MV-4-11 (cell line): ENCODE results near the gene ATP6V0B.

Source experiments
- DNase-seq: peaks from one replicate; lab custom pipeline; 2025; lab: John Stamatoyannopoulos, UW

ATP6V0B gene

DNA sequence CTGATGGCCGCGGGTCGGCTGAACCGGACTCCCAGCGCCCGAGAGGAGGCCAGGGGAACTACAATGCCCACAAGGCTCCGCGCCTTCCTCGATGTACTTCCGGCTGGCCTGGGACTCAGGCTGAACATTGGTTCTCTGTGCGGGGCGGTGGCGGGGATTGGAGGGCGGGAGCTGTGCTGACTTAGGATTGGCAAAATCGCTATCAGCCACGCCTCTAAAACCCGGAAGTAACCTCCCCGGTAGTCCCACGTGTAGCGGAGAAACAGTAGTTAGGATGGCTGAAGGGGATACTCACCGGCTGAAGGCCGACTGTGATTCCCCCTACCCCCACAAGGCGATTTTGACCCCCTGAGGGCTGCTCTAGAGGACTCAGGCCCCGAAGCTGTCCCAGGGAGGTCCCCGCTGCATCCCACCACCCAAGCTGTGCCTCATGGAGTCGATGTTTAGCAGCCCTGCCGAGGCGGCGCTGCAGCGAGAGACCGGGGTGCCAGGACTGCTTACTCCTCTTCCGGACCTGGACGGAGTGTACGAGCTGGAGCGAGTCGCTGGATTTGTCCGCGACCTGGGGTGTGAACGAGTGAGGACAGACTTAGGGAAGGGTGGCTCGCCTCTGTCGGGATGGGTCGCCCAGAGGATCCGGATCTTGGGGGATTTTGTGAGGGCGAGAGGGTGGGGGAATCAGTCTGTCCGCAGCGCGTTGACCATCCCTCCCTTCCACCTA lies 4.9 kb upstream of the ATP6V0B start, which contains the start of gene DPH2:
Gene DPH2, plus strand, starts transcription at position 265 of the 721 bp plus-strand sequence. Its CDS starts 166 bp downstream, at position 431.
- DNase-seq, result peak; percentile 97

DNA sequence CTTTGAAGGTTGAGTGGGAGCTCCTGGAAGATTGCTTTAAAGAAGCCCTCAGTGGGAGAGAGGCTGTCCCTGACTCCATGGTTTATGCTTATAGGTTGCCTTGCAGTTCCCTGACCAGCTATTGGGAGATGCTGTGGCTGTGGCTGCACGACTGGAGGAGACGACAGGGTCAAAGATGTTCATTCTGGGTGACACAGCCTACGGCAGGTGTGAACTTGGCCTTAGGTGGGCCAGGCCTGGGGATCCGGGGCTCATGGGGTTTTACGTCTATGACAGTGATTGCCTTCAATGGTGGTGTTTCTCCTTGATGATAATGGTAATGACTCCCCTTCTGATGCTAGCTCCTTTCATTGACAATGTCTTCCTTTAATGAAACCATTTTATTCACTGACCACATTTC lies 4.3 kb upstream of the ATP6V0B start:
- DNase-seq, result no peak

- no peak for DNase-seq
These were observed 3.8 kb upstream of the ATP6V0B start for GRCh38 chr1:43970911-43971310.

DNA sequence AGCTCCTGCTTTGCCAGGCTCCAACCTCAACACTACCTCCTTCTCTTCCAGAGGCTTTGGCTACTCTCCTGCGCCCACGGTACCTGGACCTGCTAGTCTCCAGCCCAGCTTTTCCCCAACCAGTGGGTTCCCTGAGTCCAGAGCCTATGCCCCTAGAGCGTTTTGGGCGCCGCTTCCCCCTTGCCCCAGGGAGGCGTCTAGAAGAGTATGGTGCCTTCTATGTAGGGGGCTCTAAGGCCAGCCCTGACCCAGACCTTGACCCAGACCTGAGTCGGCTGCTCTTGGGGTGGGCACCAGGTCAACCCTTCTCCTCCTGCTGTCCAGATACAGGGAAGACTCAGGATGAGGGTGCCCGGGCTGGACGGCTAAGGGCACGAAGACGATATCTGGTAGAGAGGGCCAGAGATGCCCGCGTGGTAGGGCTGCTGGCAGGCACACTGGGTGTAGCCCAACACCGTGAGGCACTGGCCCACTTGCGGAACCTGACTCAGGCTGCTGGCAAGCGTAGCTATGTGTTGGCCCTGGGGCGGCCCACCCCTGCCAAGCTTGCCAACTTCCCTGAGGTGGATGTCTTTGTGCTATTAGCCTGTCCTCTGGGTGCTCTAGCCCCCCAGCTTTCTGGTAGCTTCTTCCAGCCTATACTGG lies 3.3 kb upstream of the ATP6V0B start:
- DNase-seq, result no peak

DNA sequence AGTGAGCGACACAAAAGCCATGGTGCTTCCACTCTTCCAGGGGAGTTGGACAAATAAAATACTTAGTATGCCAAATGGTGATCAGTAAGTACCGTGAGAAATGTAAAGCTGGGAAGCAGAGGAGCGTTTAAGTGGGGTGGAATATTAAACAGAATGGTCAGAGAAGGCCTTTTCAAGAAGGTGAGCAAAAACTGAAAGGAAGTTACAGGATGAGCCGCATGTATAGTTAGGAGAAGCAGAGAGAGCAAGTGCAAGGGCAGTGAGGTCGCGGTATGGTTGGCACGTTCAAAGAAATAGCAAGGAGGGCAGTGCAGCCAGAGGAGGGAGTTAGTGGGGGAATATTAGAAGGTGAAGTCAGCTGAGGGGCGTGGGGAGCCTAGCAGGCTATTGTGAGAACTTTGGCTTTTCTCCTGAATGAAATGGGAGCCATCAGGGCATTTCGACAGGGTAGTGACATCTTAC lies 748 bp upstream of the ATP6V0B start:
- DNase-seq, result peak; percentile 30

- peak; percentile 71 for DNase-seq
These were observed 645 bp downstream of the ATP6V0B start for GRCh38 chr1:43975249-43975961.

GRCh38 chr1:43976045-43976444 lies 1.3 kb downstream of the ATP6V0B start:
- no peak for DNase-seq

- no peak for DNase-seq
These were observed 2.1 kb downstream of the ATP6V0B start for GRCh38 chr1:43976890-43977289.

DNA sequence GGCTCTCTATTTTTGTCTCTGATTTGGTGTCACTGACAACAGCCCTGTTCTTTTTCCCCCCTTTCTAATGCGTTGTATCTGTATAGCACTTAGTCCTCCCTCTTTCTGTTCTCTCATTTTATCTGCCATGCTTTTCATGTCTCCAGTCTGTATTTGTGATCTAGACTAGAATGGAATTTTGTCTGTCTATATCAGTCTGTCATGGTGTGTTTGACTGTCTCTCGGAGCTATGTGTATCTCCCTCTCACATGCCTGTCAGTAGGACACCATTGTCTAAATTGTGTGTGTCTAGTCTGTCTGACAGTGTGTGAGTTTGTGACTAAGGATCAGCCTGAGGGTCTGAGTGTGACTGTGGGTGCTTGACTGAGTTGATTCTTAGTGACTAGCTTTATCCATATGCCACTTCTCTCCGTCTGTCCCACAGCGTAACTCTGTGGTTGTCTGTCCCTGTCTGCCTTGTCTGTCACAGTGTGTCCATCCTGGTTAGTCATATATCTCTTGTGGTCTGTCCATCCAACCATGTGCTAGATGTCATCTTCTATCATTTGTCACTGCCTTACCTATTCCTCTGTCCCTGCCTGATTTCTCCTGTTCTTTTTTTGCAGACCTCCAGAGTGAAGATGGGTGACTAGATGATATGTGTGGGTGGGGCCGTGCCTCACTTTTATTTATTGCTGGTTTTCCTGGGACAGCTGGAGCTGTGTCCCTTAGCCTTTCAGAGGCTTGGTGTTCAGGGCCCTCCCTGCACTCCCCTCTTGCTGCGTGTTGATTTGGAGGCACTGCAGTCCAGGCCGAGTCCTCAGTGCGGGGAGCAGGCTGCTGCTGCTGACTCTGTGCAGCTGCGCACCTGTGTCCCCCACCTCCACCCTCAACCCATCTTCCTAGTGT lies 2.9 kb downstream of the ATP6V0B start:
- peak; percentile 29 for DNase-seq

GRCh38 chr1:43978264-43978550 lies 3.4 kb downstream of the ATP6V0B start:
- peak; percentile 32 for DNase-seq

DNA sequence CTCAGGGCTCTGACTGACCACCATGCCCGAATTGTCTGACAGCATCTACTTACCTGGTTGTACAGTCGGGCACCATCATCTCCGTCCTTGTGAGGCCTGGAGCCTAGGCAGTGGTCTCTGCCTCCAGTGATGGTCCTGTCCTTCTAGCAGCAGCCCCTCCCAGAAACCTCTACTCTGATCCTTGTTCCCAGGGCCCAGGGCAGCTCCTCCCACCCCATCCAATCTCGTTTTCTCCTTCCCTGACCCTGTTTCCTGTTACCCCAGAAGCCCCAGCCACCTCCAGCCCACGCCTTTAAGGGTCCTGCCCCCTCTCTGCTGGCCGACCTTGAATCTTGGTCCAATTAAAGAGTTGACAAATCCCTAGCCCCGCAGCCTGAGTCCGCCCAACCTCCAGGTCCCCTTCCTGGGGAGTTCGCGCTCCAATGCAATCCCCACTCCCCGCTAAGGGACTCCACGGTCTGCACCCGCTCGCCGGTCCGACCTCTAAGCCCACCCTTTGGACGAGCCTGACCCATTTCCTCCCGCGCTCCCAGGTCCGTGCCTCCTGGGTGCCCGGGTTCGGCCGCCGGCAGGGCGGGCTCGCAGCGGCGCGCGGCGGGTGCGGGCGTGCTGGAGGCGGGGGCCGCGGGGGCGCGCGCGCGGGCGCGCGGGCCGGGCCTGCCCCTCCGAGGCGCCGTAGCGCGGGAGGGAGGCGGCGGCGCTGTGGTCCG lies 3.9 kb downstream of the ATP6V0B start, which contains the start of gene B4GALT2:
Gene B4GALT2, plus strand, starts transcription at position 660 of the 710 bp plus-strand sequence. CDS start 1,951 bp downstream, outside the sequence.
- peak; percentile 22 for DNase-seq

GRCh38 chr1:43979261-43979527 lies 4.4 kb downstream of the ATP6V0B start:
- no peak for DNase-seq

DNA sequence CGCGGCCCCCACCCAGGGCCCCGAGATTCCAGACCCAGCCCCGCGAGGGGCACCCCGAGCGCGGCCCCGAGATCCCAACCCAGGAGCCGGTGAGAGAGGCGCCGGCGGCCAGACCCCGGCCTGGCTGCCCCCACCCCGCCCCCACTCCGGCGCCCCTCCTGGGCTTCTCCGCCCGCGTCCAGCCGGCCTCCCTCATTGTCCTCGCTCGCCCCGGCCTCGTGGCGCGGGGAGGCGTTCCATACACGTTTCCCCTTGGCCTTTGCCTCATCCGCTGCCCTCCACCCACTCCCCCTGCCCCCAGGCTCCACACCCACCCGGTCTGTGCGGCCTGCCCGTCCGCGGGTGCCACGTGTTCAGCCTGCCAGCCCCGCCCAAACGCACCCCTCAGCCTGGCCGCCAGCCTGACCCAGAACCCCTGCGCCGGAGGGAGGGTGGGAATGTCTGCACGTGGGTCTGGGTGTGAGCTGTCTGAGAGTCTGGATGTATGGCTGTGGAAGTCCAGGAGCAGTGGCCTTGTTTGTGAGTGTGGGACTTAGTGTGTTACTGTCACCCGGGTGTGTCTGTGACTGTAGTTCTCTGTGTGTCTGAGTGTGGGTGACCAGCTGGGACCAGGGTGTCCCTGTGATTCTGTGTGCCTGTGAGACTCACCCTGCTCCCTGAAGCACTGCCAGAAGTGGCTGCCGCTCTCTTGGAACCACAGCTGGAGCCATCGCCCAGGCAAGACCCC lies 4.9 kb downstream of the ATP6V0B start:
- no peak for DNase-seq

- DNase-seq, result no peak
These were observed 5.7 kb downstream of the ATP6V0B start for GRCh38 chr1:43980255-43981134.

DNA sequence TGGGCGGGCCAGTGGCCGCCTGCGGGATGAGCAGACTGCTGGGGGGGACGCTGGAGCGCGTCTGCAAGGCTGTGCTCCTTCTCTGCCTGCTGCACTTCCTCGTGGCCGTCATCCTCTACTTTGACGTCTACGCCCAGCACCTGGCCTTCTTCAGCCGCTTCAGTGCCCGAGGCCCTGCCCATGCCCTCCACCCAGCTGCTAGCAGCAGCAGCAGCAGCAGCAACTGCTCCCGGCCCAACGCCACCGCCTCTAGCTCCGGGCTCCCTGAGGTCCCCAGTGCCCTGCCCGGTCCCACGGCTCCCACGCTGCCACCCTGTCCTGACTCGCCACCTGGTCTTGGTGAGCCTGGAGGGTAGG lies 6.4 kb downstream of the ATP6V0B start:
- no peak for DNase-seq

GRCh38 chr1:43981636-43982035 lies 6.9 kb downstream of the ATP6V0B start:
- DNase-seq, result no peak

GRCh38 chr1:43982241-43982640 lies 7.5 kb downstream of the ATP6V0B start:
- DNase-seq, result no peak

DNA sequence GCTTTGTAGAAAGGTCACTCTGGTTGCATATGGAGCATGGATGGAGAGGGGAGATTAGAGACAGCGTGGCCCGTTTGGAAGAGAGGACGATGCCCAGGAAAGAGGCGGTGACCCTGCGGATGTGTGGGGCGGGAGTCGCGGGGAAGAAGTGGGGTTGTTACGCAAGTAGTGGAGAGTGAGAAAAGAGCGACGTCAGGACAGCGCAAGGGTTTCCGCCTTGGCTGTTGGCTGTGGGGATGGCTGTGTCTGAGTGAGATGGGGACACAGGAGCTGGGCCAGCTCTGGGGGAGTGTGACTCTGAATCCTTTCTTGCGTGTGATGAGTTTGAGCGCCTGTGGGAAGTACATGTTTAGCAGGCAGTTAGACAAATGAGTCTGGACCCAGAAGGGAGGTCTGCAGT lies 8.0 kb downstream of the ATP6V0B start:
- peak; percentile 56 for DNase-seq

DNA sequence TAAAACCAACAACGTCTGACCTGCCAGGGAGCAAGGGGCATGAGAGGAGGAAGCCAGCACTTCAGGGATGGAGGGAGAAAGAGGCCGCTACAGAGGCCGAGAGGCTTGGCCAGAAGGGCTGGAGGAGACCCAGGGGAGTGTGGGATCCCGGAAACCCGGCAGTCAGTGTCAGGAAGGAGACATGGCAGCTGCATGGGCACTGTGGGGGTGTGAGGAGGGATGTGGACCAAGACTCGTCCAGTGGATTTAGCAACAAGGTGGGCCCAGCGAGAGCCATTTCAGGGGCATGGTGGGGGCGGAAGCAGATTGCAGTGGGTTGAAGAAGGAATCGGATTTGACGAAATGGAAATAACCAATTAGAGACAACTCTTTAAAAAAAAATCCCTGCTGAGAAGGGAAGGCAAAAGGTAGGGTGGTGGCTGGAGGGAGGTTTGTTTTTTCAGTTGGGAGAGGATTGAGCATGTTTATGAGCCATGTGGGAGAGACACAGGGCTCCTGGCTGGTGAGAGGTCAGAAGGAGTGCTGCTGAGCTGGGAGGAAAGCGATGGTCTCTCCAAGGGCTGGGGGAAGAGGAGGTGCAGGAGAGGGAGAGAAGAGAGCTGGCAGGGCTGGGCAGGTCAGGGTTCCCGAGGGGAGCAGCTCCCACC lies 8.6 kb downstream of the ATP6V0B start:
- DNase-seq, result no peak
